GM19452 (cell line): Measurements from ENCODE around the gene LCN1.
"Not testable (repeated sequence)": the region's sequence is repeated elsewhere in the genome, so short reads cannot be mapped to it uniquely, and the experiment has no call there.

Source experiments
- ATAC-seq: cut with Tn5 transposase; IDR thresholded peaks from one replicate; pipeline ENCODE4 v1.9.1; 2021; ENCODE audit not compliant: unreplicated experiment

The LCN1 gene

GRCh38 chr9:135522137-135522877 lies 1.1 kb downstream of the LCN1 start:
- ATAC-seq, result no peak

DNA sequence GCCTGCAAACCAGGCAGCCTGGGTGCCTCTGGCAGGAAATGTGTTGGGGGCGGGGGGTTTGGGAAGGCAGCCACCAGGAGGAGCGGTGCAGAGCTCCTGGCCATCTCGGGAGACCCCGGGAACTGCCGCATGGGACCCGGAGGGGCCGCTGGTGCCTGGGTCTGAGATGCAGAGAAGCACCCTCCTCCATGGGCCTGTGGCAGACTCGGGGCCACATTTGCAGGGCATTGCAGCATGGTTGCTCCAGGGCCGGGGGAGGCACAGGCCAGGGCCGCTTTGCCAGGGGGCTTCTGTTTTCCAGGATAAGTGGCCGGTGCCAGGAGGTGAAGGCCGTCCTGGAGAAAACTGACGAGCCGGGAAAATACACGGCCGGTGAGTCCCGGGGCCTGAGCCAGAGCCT lies 1.7 kb downstream of the LCN1 start:
- no peak for ATAC-seq

- ATAC-seq, result no peak
Observed at GRCh38 chr9:135523521-135524129, 2.4 kb downstream of the LCN1 start.

- no peak for ATAC-seq
Observed at GRCh38 chr9:135524130-135524861, 3.1 kb downstream of the LCN1 start.

DNA sequence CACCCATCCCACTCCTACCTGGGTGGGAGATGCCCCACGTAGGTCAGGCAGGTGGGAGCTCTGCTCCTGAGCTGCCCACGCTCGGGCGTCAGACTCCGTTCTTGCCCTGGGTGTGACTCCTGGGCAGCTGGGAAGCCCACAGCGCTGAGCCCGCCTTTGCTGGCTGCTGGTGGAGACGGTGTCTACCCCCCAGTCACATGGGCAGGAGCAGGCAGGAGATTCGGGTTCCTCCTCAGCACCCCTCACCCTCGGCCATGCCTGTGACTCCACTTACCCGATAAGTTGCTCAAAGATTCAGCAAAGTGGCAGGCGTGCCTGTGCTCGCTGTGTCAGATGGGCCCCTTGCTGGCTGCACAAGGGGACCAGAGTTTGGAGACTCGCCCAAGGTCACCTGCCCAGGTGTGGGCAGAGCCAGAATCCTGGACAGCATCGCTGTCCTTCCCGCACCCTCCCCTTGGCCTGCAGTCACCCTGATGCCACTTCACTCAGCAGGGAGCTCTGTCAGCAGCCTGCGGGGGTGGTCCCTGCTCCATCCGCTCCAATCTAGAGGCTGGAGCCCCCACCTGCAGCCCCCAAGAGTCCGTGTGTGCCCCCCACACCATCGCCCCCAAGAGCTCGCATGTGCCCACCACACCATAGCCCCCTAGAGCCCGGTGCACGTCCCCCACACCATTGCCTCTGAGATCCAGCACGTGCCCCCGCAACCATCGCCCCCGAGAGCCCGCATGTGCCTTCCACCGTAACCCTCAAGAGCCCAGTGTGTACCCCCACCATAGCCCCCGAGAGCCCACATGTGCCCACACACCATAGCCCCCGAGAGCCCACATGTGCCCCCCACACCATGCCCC lies 4.2 kb downstream of the LCN1 start:
- ATAC-seq, result no peak

DNA sequence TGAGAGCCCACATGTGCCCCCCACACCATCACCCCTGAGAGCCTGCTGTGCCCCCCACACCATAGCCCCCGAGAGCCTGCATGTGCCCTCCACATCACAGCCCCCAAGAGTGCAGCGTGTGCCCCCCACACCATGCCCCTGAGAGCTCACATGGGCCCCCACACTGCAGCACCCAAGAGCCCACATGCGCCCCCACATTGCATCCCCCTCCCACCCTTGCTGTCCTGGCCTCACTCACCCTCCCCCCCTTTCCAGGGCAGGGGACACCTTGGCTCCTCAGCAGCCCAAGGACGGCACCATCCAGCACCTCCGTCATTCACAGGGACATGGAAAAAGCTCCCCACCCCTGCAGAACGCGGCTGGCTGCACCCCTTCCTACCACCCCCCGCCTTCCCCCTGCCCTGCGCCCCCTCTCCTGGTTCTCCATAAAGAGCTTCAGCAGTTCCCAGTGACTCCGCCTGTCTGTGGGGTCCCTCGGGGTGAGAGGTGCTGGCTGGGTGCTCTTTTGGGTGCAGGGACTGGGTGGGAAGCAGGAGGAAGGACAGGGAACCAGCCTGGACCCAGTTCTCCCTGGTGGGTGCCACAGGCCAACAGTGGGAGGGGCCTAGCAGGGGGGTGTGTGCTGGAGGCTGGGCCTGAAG lies 5.0 kb downstream of the LCN1 start:
- no peak for ATAC-seq

- no peak for ATAC-seq
Observed at GRCh38 chr9:135526730-135527571, 5.7 kb downstream of the LCN1 start.

GRCh38 chr9:135528842-135529435 lies 7.7 kb downstream of the LCN1 start:
- ATAC-seq, result not testable (repeated sequence)

- no peak for ATAC-seq
Observed at GRCh38 chr9:135530146-135530545, 8.9 kb downstream of the LCN1 start.

- ATAC-seq, result no peak
Observed at GRCh38 chr9:135531096-135531495, 9.9 kb downstream of the LCN1 start.

GRCh38 chr9:135533113-135533512 lies 11.9 kb downstream of the LCN1 start:
- ATAC-seq, result no peak

GRCh38 chr9:135533674-135534073 lies 12.4 kb downstream of the LCN1 start:
- no peak for ATAC-seq

- not testable (repeated sequence) for ATAC-seq
Observed at GRCh38 chr9:135534192-135534711, 13.0 kb downstream of the LCN1 start.

DNA sequence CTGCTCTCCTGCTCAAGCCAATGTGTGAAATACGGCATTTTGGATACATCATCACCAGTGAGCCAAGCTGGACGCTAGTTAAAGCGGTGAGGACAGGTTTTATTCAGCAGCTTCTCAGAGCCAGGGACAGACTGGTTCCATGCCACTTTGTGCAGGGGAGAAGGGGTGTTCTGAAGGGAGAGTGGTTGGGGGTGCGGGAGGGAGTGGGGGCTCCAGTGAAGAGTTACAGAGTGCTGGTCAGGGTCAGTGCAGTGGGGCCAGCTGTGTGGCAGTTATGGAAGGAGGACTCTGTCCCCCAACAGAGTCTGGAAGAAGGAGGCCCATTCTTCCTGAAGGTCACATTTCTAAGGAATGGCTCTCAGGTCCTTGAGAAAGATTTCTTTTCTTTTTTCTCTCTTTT lies 13.6 kb downstream of the LCN1 start:
- not testable (repeated sequence) for ATAC-seq

DNA sequence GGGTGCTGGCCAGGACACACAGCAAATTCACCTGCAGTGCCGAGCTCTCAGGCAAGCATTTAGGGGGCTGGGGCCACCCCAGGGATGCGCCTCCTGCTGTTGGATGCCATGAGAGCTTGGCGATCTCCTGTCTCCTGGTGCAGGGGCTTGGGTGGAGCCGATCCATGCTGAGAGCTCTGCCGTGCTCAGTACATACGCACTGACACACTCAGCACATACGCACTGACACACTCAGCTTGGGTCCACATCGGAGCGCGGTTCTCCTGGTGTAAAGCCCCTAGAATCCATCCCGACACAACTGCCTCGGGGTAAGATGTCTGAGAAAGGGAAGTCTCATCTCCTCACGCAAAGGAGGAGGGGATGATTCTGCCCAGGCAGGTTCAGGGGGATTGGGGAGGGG lies 14.4 kb downstream of the LCN1 start:
- not testable (repeated sequence) for ATAC-seq

- ATAC-seq, result no peak
Observed at GRCh38 chr9:135536216-135536615, 15.0 kb downstream of the LCN1 start.

GRCh38 chr9:135543262-135543894 lies 22.1 kb downstream of the LCN1 start:
- ATAC-seq, result not testable (repeated sequence)

- ATAC-seq, result no peak
Observed at GRCh38 chr9:135544981-135545635, 23.9 kb downstream of the LCN1 start.
